Measurements from ENCODE around the gene PDZK1IP1. TPM values are rescaled to one million over a fixed set of nuclear protein-coding genes. Genes with fewer than 3 reads are reported as not detected.

PDZK1IP1 gene
- total and polyA plus RNA-seq, 2 of the 13 experiments (the other 11 are each of a cell fraction or from before 2014, with no cell fraction given) = 0.24 to 1.6 TPM

DNA sequence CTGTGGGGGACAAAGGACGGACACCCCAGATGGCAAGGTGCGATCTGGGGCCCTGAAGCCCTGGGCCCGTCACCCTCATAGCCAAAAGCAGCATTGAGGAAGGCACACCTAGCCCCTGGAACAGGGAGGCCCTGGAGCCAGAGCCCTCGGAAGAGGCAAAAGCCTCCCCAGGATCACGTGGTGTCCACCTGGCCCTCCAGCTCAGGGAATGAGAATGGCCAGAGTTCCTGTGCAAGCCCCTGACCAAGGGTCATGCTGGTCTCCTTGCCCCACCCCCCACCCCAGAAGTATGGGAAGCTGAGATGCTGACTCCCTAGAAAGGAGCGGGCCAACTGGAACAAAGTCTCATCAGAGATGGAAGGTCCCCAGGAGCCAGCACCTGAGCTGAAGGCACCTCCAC is 1.0 kb upstream of the PDZK1IP1 start (continued):
- TF ChIP-seq RBAK (CRISPR knock-in tag; IDR thresholded peaks at IDR 0.05) (no peak), ZNF879 (CRISPR knock-in tag; IDR thresholded peaks at IDR 0.05) (no peak), ZBTB38 (CRISPR knock-in tag; IDR thresholded peaks at IDR 0.05) (0 out of 2 replicates have a peak, but pooled peaks have one; percentile 47)

DNA sequence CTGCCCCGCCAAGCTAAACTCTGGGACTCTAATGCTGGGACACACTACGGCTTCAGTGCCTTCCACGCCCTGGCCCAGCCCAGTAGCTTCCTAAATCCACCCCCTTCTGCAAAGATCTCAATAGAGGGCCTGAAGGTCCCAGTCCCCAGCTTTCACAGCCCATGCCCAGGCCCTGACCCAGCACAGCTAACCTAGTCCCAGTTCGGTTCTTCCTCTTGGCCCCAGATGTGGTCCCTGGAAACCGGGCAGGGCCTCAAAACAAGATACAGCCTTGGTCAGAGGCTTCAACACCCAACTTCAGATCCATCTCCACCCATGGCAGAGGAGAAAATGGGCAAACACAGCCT is 646 bp upstream of the PDZK1IP1 start:
- intact Hi-C loops (cut with micrococcal nuclease; ENCODE audit: unreplicated experiment) = loop anchor here (5.0 kb wide), 1 partner anchor 232 kb away; no protein-coding TSS in a partner anchor
- WGBS (ENCODE audit: low lambda C conversion rate) = 95% methylated on average over 4 of the region's 5 CpGs

More for the DNA sequence above, 646 bp upstream of the PDZK1IP1 start:
- in situ Hi-C loops (cut with HindIII; ENCODE audit: extremely low pct_ligation_motif_present, low pct_unique_long_range_greater_than_20kb) = loop anchor here (5.0 to 25.0 kb wide), 2 partner anchors 72 to 522 kb away; no protein-coding TSS in a partner anchor
- FAIRE-seq (no peak), DNase-seq (ENCODE audit: low spot score) (no peak), ATAC-seq (no peak)
- POLR2A ChIA-PET = interaction anchor here (0.7 to 8.3 kb wide), 2 partner anchors 9 to 10 kb away, joined by 3 to 168 read pairs; no protein-coding TSS in a partner anchor
- Histone ChIP-seq H3K4me2 (ENCODE audit: low read depth, low read length) (peak overlapping the region; percentile 79), H3K27ac (ENCODE audit: extremely low read length, insufficient read depth, low read length) (peak overlapping the region; percentile 92), H2AFZ (ENCODE audit: low read length) (no peak overlapping the region), H3K9me3 (ENCODE audit: low read length) (no peaks in the 10 kb centered on the region), H3K27me3 (ENCODE audit: control insufficient read depth in 1 of 2, insufficient read depth in 2 of 2, low read length in 2 of 2) (no peaks in the 10 kb centered on the region), H3K4me1 (ENCODE audit: insufficient read depth, low read length) (peaks cover 96% of the 10 kb centered on the region), H3K4me3 (replicated peaks in 1 of 3; ENCODE audit: insufficient read depth in 1 of 3, low read depth in 2 of 3, low read length in 3 of 3) (no peak overlapping the region), H3K79me2 (ENCODE audit: insufficient read depth, low read length) (no peaks in the 10 kb centered on the region), H3K36me3 (replicated peaks in 1 of 2; ENCODE audit: control insufficient read depth in 1 of 2, insufficient read depth in 2 of 2, low read length in 2 of 2) (no peaks in the 10 kb centered on the region), H4K20me1 (ENCODE audit: insufficient read depth, low read length) (no peaks in the 10 kb centered on the region), H3K9ac (ENCODE audit: insufficient read depth, low read depth, low read length) (no peak overlapping the region)
- CTCF ChIA-PET (ENCODE audit: low intra/inter-chr PET ratio, low total read pairs) = no interaction called here
- TF ChIP-seq, protein P1, sequence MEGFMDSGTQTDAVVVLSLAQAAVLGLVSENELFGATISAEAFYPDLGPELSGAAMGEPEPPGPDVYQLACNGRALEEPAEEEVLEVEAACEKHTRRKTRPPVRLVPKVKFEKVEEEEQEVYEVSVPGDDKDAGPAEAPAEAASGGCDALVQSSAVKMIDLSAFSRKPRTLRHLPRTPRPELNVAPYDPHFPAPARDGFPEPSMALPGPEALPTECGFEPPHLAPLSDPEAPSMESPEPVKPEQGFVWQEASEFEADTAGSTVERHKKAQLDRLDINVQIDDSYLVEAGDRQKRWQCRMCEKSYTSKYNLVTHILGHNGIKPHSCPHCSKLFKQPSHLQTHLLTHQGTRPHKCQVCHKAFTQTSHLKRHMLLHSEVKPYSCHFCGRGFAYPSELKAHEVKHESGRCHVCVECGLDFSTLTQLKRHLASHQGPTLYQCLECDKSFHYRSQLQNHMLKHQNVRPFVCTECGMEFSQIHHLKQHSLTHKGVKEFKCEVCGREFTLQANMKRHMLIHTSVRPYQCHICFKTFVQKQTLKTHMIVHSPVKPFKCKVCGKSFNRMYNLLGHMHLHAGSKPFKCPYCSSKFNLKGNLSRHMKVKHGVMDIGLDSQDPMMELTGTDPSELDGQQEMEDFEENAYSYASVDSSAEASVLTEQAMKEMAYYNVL (CRISPR knock-in tag; IDR thresholded peaks at IDR 0.05; ENCODE audit: borderline replicate concordance) = 0 out of 2 replicates have a peak, but pooled peaks have one; percentile 6
- no peak for TF ChIP-seq SP4 (CRISPR knock-in tag; IDR thresholded peaks at IDR 0.05)
- TF ChIP-seq NFE2L1 (CRISPR knock-in tag; IDR thresholded peaks at IDR 0.05; ENCODE audit: borderline replicate concordance) = no peak
- TF ChIP-seq, protein P2, sequence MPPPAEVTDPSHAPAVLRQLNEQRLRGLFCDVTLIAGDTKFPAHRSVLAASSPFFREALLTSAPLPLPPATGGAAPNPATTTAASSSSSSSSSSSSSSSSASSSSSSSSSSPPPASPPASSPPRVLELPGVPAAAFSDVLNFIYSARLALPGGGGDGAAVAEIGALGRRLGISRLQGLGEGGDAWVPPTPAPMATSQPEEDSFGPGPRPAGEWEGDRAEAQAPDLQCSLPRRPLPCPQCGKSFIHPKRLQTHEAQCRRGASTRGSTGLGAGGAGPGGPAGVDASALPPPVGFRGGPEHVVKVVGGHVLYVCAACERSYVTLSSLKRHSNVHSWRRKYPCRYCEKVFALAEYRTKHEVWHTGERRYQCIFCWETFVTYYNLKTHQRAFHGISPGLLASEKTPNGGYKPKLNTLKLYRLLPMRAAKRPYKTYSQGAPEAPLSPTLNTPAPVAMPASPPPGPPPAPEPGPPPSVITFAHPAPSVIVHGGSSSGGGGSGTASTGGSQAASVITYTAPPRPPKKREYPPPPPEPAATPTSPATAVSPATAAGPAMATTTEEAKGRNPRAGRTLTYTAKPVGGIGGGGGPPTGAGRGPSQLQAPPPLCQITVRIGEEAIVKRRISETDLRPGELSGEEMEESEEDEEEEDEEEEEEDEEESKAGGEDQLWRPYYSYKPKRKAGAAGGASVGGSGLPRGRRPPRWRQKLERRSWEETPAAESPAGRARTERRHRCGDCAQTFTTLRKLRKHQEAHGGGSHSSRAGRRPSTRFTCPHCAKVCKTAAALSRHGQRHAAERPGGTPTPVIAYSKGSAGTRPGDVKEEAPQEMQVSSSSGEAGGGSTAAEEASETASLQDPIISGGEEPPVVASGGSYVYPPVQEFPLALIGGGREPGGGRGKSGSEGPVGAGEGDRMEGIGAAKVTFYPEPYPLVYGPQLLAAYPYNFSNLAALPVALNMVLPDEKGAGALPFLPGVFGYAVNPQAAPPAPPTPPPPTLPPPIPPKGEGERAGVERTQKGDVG (CRISPR knock-in tag; IDR thresholded peaks at IDR 0.05; ENCODE audit: borderline replicate concordance) = peak; percentile 6; the same call in 1 of the 2 replicates
- TF ChIP-seq BORCS8-MEF2B (CRISPR knock-in tag; IDR thresholded peaks at IDR 0.05) = peak; percentile 27; the same call in 1 of the 2 replicates
- no TSS peak for BruUV-seq (replicated peaks)

Measured in HepG2 (cell line).